ENCODE measurements around the gene CDHR4. TPM values are rescaled to one million over a fixed set of nuclear protein-coding genes. Genes with fewer than 3 reads are reported as not detected.
A peak's percentile ranks its signal among the peaks of the same experiment; 100 is the strongest.

The CDHR4 gene
- total and polyA plus RNA-seq, 2 donors (not counting 1 experiment from before 2014, with no cell fraction given): 0.18 to 0.32 TPM

DNA sequence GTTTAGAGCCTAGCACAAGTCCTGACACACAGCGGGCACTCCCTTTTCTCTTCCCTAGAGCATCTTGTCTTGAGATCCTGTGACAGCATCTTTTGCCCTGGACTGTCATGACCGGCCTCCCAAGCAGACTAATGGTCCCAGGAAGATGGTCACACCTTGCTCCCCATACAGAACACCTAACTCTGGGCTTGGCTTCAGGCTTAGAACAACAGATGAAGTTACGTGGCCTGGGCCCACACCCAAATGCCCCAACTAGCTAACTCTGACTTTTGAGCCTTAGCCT, 12.6 kb downstream of the CDHR4 start:
- CTCF ChIA-PET: interaction anchor here (0.9 to 2.8 kb wide), 5 partner anchors 15 to 247 kb away, joined by 3 to 15 read pairs (median 6); partner anchors contain the start of genes AMIGO3 and INKA1
- Histone ChIP-seq H2AFZ (ENCODE audit: insufficient read depth, low read depth, low read length, poor library complexity, severe bottlenecking) (peak overlapping the region; percentile 93), H3K27ac (ENCODE audit: low read length in 2 of 2) (peak overlapping the region; percentile 94 to 95), H3K79me2 (ENCODE audit: control insufficient read depth, insufficient read depth, low read length) (peaks cover 49% of the 10 kb centered on the region), H3K4me1 (ENCODE audit: control insufficient read depth in 2 of 2, insufficient read depth in 2 of 2, low read length in 2 of 2) (peaks cover 17 to 34% of the 10 kb centered on the region in 2 donors), H4K20me1 (ENCODE audit: control insufficient read depth, insufficient read depth, low read length, poor library complexity, severe bottlenecking) (peaks cover 2% of the 10 kb centered on the region), H3K4me3 (ENCODE audit: control extremely low read depth in 1 of 5, extremely low read depth in 1 of 5, insufficient read depth in 1 of 5, low read depth in 2 of 5, low read length in 4 of 5) (peak overlapping the region; percentile 28 to 98 (median 88)), H3K9ac (ENCODE audit: low read length) (peak overlapping the region; percentile 84), H3K36me3 (replicated peaks in 1 of 2; ENCODE audit: control extremely low read depth in 1 of 2, control insufficient read depth in 1 of 2, extremely low read depth in 1 of 2, insufficient read depth in 2 of 2, low read length in 1 of 2) (peaks cover 0 to 6% of the 10 kb centered on the region in 2 experiments), H3K27me3 (replicated peaks in 1 of 4; ENCODE audit: control extremely low read depth in 1 of 4, control insufficient read depth in 3 of 4, insufficient read depth in 4 of 4, low read length in 3 of 4) (no peaks in the 10 kb centered on the region), H3K9me3 (ENCODE audit: control extremely low read depth in 1 of 3, control insufficient read depth in 2 of 3, insufficient read depth in 1 of 3, low read length in 2 of 3) (no peaks in the 10 kb centered on the region), H3K4me2 (replicated peaks; ENCODE audit: low read depth, low read length, poor library complexity, severe bottlenecking) (peak overlapping the region; percentile 84)
- POLR2A ChIA-PET: interaction anchor here (1.1 to 3.1 kb wide), 4 partner anchors 16 to 26 kb away, joined by 3 to 13 read pairs (median 10); partner anchors contain the start of genes INKA1 and UBA7
- Mint-ChIP-seq H3K27ac (peak overlapping the region; percentile 99), H3K4me3 (peak overlapping the region; percentile 97), H3K9me3 (ENCODE audit: insufficient read depth) (no peaks in the 10 kb centered on the region), H3K27me3 (no peaks in the 10 kb centered on the region), H3K4me1 (peaks cover 24% of the 10 kb centered on the region)
- intact Hi-C loops (cut with micrococcal nuclease): loop anchor here (5.0 to 10.0 kb wide), 3 partner anchors 48 to 300 kb away; partner anchors contain the start of genes RBM5 and RBM6
- no peak for TF ChIP-seq EZH2 (IDR thresholded peaks at IDR 0.05; ENCODE audit: borderline replicate concordance, insufficient read depth, low read depth, low read length, poor library complexity, severe bottlenecking)
- TF ChIP-seq, protein P1, sequence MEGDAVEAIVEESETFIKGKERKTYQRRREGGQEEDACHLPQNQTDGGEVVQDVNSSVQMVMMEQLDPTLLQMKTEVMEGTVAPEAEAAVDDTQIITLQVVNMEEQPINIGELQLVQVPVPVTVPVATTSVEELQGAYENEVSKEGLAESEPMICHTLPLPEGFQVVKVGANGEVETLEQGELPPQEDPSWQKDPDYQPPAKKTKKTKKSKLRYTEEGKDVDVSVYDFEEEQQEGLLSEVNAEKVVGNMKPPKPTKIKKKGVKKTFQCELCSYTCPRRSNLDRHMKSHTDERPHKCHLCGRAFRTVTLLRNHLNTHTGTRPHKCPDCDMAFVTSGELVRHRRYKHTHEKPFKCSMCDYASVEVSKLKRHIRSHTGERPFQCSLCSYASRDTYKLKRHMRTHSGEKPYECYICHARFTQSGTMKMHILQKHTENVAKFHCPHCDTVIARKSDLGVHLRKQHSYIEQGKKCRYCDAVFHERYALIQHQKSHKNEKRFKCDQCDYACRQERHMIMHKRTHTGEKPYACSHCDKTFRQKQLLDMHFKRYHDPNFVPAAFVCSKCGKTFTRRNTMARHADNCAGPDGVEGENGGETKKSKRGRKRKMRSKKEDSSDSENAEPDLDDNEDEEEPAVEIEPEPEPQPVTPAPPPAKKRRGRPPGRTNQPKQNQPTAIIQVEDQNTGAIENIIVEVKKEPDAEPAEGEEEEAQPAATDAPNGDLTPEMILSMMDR (IDR thresholded peaks at IDR 0.05): no peak
- 25% methylated on average over 2 of the region's 3 CpGs for WGBS (ENCODE audit: insufficient coverage)
- ATAC-seq (ENCODE audit: low read depth) (no peak), DNase-seq (no peak)

Measured in B cell (primary cell).